HEK293T (cell line): ENCODE data around the gene STEAP3.

Source experiments
- CTCF ChIA-PET: fragments of 350-600 bp; formaldehyde crosslinking; extraction: SDS; loops from one replicate; lab custom pipeline; 2021; ENCODE audit warnings: antibody characterized with exemption, inconsistent platforms; lab: Yijun Ruan, JAX
- POLR2A ChIA-PET: fragments of 350-600 bp; formaldehyde crosslinking; extraction: SDS; loops from one replicate; lab custom pipeline; 2020; ENCODE audit warnings: antibody characterized with exemption, inconsistent platforms; lab: Yijun Ruan, JAX
- DNase-seq: peaks from one replicate; pipeline ENCODE4 v3.0.0; 2012; ENCODE audit warnings: mixed read lengths; ENCODE audit errors: extremely low spot score
- ARNT ChIP-seq: fragments of 450-650 bp; IDR thresholded peaks from 2 replicates; pipeline ENCODE4 v1.6.1; 2017; ENCODE audit warnings: mild to moderate bottlenecking
- BHLHE40 ChIP-seq: fragments of 450-650 bp; IDR thresholded peaks from 2 replicates; pipeline ENCODE4 v1.6.1; 2016; ENCODE audit warnings: mild to moderate bottlenecking, moderate library complexity, borderline replicate concordance
- CTBP1 ChIP-seq: fragments of 450-650 bp; IDR thresholded peaks from 2 replicates; pipeline ENCODE4 v1.6.1; 2016; ENCODE audit warnings: borderline replicate concordance
- ELF4 ChIP-seq: fragments of 450-650 bp; IDR thresholded peaks from 2 replicates; pipeline ENCODE4 v1.6.1; 2017; ENCODE audit warnings: antibody characterized with exemption
- FOXA1 ChIP-seq: fragments of 450-650 bp; IDR thresholded peaks from 2 replicates; pipeline ENCODE4 v1.6.1; 2016; ENCODE audit warnings: mild to moderate bottlenecking
- FOXK2 ChIP-seq: fragments of 450-650 bp; IDR thresholded peaks from 2 replicates; pipeline ENCODE4 v1.6.1; 2016; ENCODE audit warnings: mild to moderate bottlenecking
- FOXM1 ChIP-seq: fragments of 450-650 bp; IDR thresholded peaks from 2 replicates; pipeline ENCODE4 v1.6.1; 2017; ENCODE audit warnings: mild to moderate bottlenecking, borderline replicate concordance
- HDGF ChIP-seq: fragments of 450-650 bp; IDR thresholded peaks from 2 replicates; pipeline ENCODE4 v1.6.1; 2017; ENCODE audit warnings: antibody characterized with exemption, borderline replicate concordance
- L3MBTL2 ChIP-seq: fragments of 450-650 bp; conservative IDR thresholded peaks from 2 replicates; pipeline ENCODE4 v1.6.1; 2016; ENCODE audit warnings: mild to moderate bottlenecking
- LEF1 ChIP-seq: fragments of 450-650 bp; IDR thresholded peaks from 2 replicates; pipeline ENCODE4 v1.6.1; 2017; ENCODE audit warnings: mild to moderate bottlenecking, borderline replicate concordance
- NFRKB ChIP-seq: fragments of 450-650 bp; IDR thresholded peaks from 2 replicates; pipeline ENCODE4 v1.6.1; 2016; ENCODE audit warnings: mild to moderate bottlenecking, moderate library complexity
- SP1 ChIP-seq: fragments of 450-650 bp; IDR thresholded peaks from 2 replicates; pipeline ENCODE4 v1.6.1; 2017
- SUZ12 ChIP-seq: fragments of 450-650 bp; IDR thresholded peaks from 2 replicates; pipeline ENCODE4 v1.6.1; 2016; ENCODE audit warnings: mild to moderate bottlenecking
- TARDBP ChIP-seq: fragments of 450-650 bp; IDR thresholded peaks from 2 replicates; pipeline ENCODE4 v1.6.1; 2016
- ZNF384 ChIP-seq: fragments of 450-650 bp; IDR thresholded peaks from 2 replicates; pipeline ENCODE4 v1.6.1; 2016
- TF ChIP-seq, protein P1 (sequence below): fragments of 450-650 bp; IDR thresholded peaks from 2 replicates; pipeline ENCODE4 v1.6.1; 2016

The STEAP3 gene

DNA sequence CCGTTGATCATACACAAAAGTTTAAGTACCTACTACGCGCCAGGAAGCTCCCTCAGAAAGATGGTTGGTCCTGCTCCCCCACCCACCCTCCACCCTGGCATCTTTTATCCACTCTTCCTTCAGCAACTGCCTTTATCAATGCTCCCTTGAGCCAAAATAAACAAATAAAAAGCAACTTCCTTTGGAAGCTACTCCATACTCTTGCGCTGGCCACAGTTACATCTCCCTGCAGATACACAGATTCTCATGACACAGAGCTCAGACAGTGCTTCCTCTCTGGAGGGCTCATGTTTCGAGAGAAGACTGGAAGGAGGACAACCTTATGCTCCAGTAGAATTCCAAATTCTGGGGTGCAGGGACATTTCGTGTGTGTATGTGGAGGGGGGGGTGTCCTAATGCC, 3.8 kb upstream of the STEAP3 start:
- TF ChIP-seq ARNT (no peak), L3MBTL2 (no peak), SUZ12 (no peak), ELF4 (no peak), TARDBP (no peak), BHLHE40 (no peak), SP1 (no peak), HDGF (no peak), FOXA1 (no peak), FOXM1 (no peak), CTBP1 (no peak)
- TF ChIP-seq, protein P1, sequence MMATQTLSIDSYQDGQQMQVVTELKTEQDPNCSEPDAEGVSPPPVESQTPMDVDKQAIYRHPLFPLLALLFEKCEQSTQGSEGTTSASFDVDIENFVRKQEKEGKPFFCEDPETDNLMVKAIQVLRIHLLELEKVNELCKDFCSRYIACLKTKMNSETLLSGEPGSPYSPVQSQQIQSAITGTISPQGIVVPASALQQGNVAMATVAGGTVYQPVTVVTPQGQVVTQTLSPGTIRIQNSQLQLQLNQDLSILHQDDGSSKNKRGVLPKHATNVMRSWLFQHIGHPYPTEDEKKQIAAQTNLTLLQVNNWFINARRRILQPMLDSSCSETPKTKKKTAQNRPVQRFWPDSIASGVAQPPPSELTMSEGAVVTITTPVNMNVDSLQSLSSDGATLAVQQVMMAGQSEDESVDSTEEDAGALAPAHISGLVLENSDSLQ, result no peak
- CTCF ChIA-PET, result interaction anchor here (0.6 to 1.9 kb wide), 5 partner anchors 21 to 1012 kb away, joined by 3 to 9 read pairs (median 7); no protein-coding TSS in a partner anchor
- POLR2A ChIA-PET, result no interaction called here

GRCh38 chr2:119220720-119221301, 2.8 kb upstream of the STEAP3 start:
- TF ChIP-seq ZNF384, result no peak
- no peak for TF ChIP-seq CTBP1
- TF ChIP-seq FOXK2, result no peak
- no peak for TF ChIP-seq LEF1
- TF ChIP-seq, protein P1, result no peak
- no peak for TF ChIP-seq TARDBP
- TF ChIP-seq FOXA1, result no peak
- no peak for TF ChIP-seq L3MBTL2
- no peak for TF ChIP-seq HDGF
- no peak for TF ChIP-seq ARNT
- no peak for TF ChIP-seq SUZ12
- TF ChIP-seq SP1, result no peak
- no peak for TF ChIP-seq ELF4
- TF ChIP-seq BHLHE40, result no peak
- TF ChIP-seq FOXM1, result no peak
- ChIA-PET CTCF (interaction anchor here (0.5 to 1.9 kb wide), 4 partner anchors 43 to 324 kb away, joined by 4 to 8 read pairs (median 6); no protein-coding TSS in a partner anchor), POLR2A (no interaction called here)
- DNase-seq, result no peak

More for the DNA sequence above, 3.8 kb upstream of the STEAP3 start:
- DNase-seq, result no peak

GRCh38 chr2:119221609-119222008, 2.0 kb upstream of the STEAP3 start:
- CTCF ChIA-PET, result interaction anchor here (0.9 kb wide), 1 partner anchor 14 kb away, joined by 3 read pairs; no protein-coding TSS in a partner anchor
- POLR2A ChIA-PET, result no interaction called here
- DNase-seq, result no peak
- no peak for TF ChIP-seq TARDBP
- no peak for TF ChIP-seq SP1
- no peak for TF ChIP-seq FOXM1
- no peak for TF ChIP-seq FOXA1
- TF ChIP-seq BHLHE40, result no peak
- TF ChIP-seq NFRKB, result no peak
- TF ChIP-seq LEF1, result no peak
- TF ChIP-seq FOXK2, result no peak
- TF ChIP-seq ELF4, result no peak
- TF ChIP-seq, protein P1, result no peak
- no peak for TF ChIP-seq ZNF384
- no peak for TF ChIP-seq ARNT
- no peak for TF ChIP-seq L3MBTL2
- no peak for TF ChIP-seq SUZ12
- no peak for TF ChIP-seq HDGF
- TF ChIP-seq CTBP1, result no peak

DNA sequence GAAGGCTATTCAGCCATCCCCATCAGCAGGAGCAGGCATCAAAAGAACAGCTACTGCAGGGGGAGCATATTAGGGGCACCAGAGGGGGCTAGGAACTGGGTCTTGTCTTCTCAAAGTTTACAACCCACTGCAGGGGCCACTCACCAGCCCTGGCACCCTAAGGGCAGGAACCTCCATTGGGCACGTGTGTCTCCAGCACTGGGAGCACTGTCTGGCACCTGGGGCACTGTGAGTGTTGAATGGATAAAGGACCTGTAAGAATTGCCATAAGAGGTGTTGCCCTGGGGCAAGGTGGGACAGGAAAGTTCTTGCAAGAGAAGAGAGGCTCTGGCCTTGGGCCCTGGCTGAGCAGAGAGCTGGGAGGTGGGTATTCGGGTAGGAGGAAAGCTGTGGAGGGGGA, 1.4 kb upstream of the STEAP3 start:
- TF ChIP-seq SUZ12 (no peak), BHLHE40 (no peak), FOXK2 (no peak), NFRKB (no peak), ELF4 (no peak), CTBP1 (no peak), SP1 (no peak), ARNT (no peak), ZNF384 (no peak), HDGF (no peak), FOXA1 (no peak)
- DNase-seq, result no peak
- ChIA-PET POLR2A (no interaction called here), CTCF (interaction anchor here (0.8 to 0.9 kb wide), 2 partner anchors 13 to 42 kb away, joined by 3 read pairs; no protein-coding TSS in a partner anchor)

DNA sequence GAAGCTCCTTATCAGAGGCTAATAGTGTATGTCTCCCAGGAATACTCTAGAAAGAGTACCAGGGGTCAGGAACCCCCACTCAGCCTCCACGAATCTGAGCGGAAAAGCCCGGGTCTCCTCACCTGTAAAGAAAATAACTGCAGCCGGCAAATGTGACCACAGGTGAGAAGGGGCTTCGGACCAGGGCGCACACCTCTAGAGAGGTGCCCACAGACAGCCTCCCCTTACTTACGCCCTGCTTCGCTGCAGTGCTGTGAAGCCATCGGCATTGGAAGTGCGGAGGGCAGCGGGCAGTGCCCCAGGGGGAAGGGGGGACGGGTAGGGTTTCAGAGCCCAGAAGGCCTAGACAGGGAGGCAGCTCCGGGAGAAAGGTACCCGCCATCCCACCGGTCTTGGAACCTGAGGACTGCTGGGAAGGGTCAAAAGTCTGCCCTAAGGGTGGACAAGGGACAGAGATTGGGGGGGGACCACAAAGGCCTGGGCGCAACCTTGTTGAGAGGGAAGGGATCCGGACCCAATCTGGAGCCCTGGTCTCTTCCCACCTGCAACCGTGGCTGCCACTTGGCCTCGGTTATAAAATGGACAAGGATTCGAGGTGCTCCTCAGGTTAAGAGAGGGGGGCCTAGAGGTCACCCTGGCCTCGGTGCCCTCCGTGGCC, 642 bp upstream of the STEAP3 start:
- DNase-seq, result no peak
- TF ChIP-seq HDGF, result no peak
- TF ChIP-seq, protein P1, result no peak
- TF ChIP-seq SUZ12, result no peak
- TF ChIP-seq ARNT, result no peak
- TF ChIP-seq LEF1, result no peak
- TF ChIP-seq NFRKB, result no peak
- CTCF ChIA-PET, result interaction anchor here (0.8 kb wide), 1 partner anchor 41 kb away, joined by 3 read pairs; no protein-coding TSS in a partner anchor
- POLR2A ChIA-PET, result interaction anchor here (1.0 to 1.2 kb wide), 2 partner anchors 10 to 18 kb away, joined by 4 read pairs; no protein-coding TSS in a partner anchor
